SK-N-SH treated with all-trans-retinoic acid at 6 μM for 48 hours (cell line): Measurements from ENCODE around the gene MRPL28.

Experiments used
- ARNTL ChIP-seq: fragments of 450-650 bp; formaldehyde crosslinking; IDR thresholded peaks from 2 replicates; pipeline ENCODE4 v1.5.0; 2020; ENCODE audit warnings: low read depth, mild to moderate bottlenecking, moderate library complexity, borderline replicate concordance
- BACH2 ChIP-seq: fragments of 250-450 bp; sonication (Bioruptor Pico); IDR thresholded peaks from 2 replicates; pipeline ENCODE4 v1.9.0; 2021; ENCODE audit warnings: mild to moderate bottlenecking, borderline replicate concordance
- CSRNP3 ChIP-seq: fragments of 250-450 bp; sonication (Bioruptor Pico); IDR thresholded peaks from 2 replicates; pipeline ENCODE4 v1.5.1; 2021; ENCODE audit warnings: mild to moderate bottlenecking, moderate library complexity
- GLIS3 ChIP-seq: fragments of 250-450 bp; sonication (Bioruptor Pico); IDR thresholded peaks from 2 replicates; pipeline ENCODE4 v1.5.0; 2020; ENCODE audit warnings: mild to moderate bottlenecking, moderate library complexity
- PATZ1 ChIP-seq: fragments of 250-450 bp; sonication (Bioruptor Pico); IDR thresholded peaks from 2 replicates; pipeline ENCODE4 v1.8.0; 2020; ENCODE audit warnings: mild to moderate bottlenecking, moderate library complexity, borderline replicate concordance
- POU6F1 ChIP-seq: fragments of 250-450 bp; sonication (Bioruptor Pico); IDR thresholded peaks from 2 replicates; pipeline ENCODE4 v1.8.0; 2021; ENCODE audit warnings: low read depth, mild to moderate bottlenecking, moderate library complexity, borderline replicate concordance
- PPARA ChIP-seq: fragments of 250-450 bp; sonication (Bioruptor Pico); IDR thresholded peaks from 2 replicates; pipeline ENCODE4 v1.5.0; 2020; ENCODE audit warnings: mild to moderate bottlenecking, borderline replicate concordance
- RARB ChIP-seq: fragments of 250-450 bp; sonication (Bioruptor Pico); IDR thresholded peaks from 2 replicates; pipeline ENCODE4 v1.8.0; 2021; ENCODE audit warnings: mild to moderate bottlenecking, moderate library complexity
- ZNF565 ChIP-seq: fragments of 450-650 bp; formaldehyde crosslinking; conservative IDR thresholded peaks from 2 replicates; pipeline ENCODE4 v1.5.0; 2020; ENCODE audit warnings: low read depth, mild to moderate bottlenecking, moderate library complexity

- TF ChIP-seq BACH2 (CRISPR knock-in tag) = no peak
- TF ChIP-seq ARNTL (CRISPR knock-in tag) = no peak
- no peak for TF ChIP-seq CSRNP3 (CRISPR knock-in tag)
- no peak for TF ChIP-seq POU6F1 (CRISPR knock-in tag)
- no peak for TF ChIP-seq PATZ1 (CRISPR knock-in tag)
- TF ChIP-seq ZNF565 (CRISPR knock-in tag) = no peak
- no peak for TF ChIP-seq PPARA (CRISPR knock-in tag)
- TF ChIP-seq RARB (CRISPR knock-in tag) = no peak
- no peak for TF ChIP-seq GLIS3 (CRISPR knock-in tag)
These were observed 21.1 kb downstream of the MRPL28 start for GRCh38 chr16:349211-349610.
